PC-9 (cell line): ENCODE results near the gene UXS1.

Source experiments
- EZH2 ChIP-seq: fragments of 200-600 bp; sonication (generic); IDR thresholded peaks from 2 replicates; pipeline ENCODE4 v1.8.0; 2017; ENCODE audit warnings: antibody characterized with exemption, low read depth
- TF ChIP-seq, protein P1 (sequence below): fragments of 200-600 bp; sonication (generic); conservative IDR thresholded peaks from 2 replicates; pipeline ENCODE4 v1.6.1; 2017; ENCODE audit warnings: mixed run types, antibody characterized with exemption, mild to moderate bottlenecking, moderate library complexity

DNA sequence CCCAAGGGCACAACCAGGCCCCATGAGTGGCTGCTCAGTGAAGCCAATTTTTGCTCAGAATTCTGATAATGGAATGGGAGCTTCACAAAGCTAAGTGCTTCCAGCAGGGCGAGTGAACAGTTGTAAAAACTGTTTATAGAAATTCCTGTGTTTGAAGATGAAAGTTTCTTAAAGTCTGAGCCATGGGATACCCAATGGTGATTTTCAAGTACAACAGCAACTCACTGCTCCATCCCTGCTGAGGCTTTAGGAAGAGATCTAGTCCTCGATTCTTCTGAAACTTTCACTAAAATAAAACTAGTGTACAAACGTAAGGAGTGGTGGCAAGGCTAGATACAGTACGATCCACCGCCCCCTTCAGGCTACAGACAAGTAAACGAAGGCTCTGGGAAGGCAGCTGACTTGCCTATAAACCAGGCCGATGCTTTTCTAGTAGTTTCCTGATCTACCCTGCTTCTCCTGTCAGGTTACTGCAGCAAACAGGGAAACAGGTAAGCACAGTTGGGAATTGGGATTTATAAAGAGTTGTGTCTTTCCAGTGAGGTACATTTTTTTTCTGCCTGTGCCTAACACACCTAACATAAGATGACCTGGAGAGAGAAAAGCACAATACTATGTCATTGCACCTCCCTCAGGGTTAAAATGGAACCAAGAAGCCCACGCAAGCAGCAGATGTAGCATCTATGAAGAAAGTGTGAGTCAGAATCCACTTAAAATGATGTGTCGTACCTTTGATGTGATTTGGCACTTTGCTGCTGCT lies 108.7 kb downstream of the UXS1 start:
- TF ChIP-seq, protein P1, sequence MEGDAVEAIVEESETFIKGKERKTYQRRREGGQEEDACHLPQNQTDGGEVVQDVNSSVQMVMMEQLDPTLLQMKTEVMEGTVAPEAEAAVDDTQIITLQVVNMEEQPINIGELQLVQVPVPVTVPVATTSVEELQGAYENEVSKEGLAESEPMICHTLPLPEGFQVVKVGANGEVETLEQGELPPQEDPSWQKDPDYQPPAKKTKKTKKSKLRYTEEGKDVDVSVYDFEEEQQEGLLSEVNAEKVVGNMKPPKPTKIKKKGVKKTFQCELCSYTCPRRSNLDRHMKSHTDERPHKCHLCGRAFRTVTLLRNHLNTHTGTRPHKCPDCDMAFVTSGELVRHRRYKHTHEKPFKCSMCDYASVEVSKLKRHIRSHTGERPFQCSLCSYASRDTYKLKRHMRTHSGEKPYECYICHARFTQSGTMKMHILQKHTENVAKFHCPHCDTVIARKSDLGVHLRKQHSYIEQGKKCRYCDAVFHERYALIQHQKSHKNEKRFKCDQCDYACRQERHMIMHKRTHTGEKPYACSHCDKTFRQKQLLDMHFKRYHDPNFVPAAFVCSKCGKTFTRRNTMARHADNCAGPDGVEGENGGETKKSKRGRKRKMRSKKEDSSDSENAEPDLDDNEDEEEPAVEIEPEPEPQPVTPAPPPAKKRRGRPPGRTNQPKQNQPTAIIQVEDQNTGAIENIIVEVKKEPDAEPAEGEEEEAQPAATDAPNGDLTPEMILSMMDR: no peak
- no peak for TF ChIP-seq EZH2
